H1 (cell line): ENCODE measurements around the gene TMEM198. TPM values are rescaled to one million over a fixed set of nuclear protein-coding genes. Genes with fewer than 3 reads are reported as not detected.

Experiments used
- CTCF ChIA-PET: fragments of 300-600 bp; sonication (Branson Sonifier 250); formaldehyde crosslinking; loops from one replicate; lab custom pipeline; 2021; ENCODE audit not compliant: partially characterized antibody; lab: Charles Lee
- POLR2A ChIA-PET: fragments of 300-600 bp; sonication (Branson Sonifier 250); formaldehyde crosslinking; loops from one replicate; lab custom pipeline; 2021; ENCODE audit warnings: inconsistent platforms; ENCODE audit not compliant: partially characterized antibody; lab: Charles Lee
- DNase-seq, 2 experiments: peaks; one replicate each; pipeline versions ENCODE4 v3.0.0 to v3.0.0-alpha.2; 2010 to 2022; ENCODE audit warnings: low spot score in 2 of 2, low read depth in 1 of 2, mixed read lengths in 1 of 2
- FAIRE-seq: peaks from 2 replicates; lab custom pipeline; 2011; peaks lifted over from hg19 to GRCh38; lab: Jason Lieb, UNC
- H2AFZ ChIP-seq: 2 replicates; pipeline ENCODE4 v1.8.1; 2012; ENCODE audit warnings: low read length, inconsistent platforms
- H2AK5ac ChIP-seq: 2 replicates; pipeline ENCODE4 v1.6.1; 2013; ENCODE audit warnings: low read depth, low read length
- H2BK120ac ChIP-seq: replicated peaks from 2 replicates; pipeline ENCODE3; 2013; ENCODE audit warnings: low read depth, low read length, inconsistent platforms
- H2BK12ac ChIP-seq: 2 replicates; pipeline ENCODE4 v1.6.1; 2013; ENCODE audit warnings: low read depth, low read length
- H2BK15ac ChIP-seq: 2 replicates; pipeline ENCODE4 v1.6.1; 2013; ENCODE audit warnings: low read length
- H2BK20ac ChIP-seq: 2 replicates; pipeline ENCODE4 v1.6.1; 2013; ENCODE audit warnings: low read length
- H2BK5ac ChIP-seq: 2 replicates; pipeline ENCODE4 v1.6.1; 2013; ENCODE audit warnings: low read depth, low read length
- H3K14ac ChIP-seq: 2 replicates; pipeline ENCODE4 v1.6.1; 2013; ENCODE audit warnings: inconsistent platforms; ENCODE audit not compliant: insufficient read length
- H3K18ac ChIP-seq: 2 replicates; pipeline ENCODE4 v1.6.1; 2013; ENCODE audit warnings: low read length; ENCODE audit errors: extremely low read depth
- H3K23ac ChIP-seq: 2 replicates; pipeline ENCODE4 v1.6.1; 2013; ENCODE audit warnings: inconsistent platforms; ENCODE audit not compliant: insufficient read length
- H3K23me2 ChIP-seq: 2 replicates; pipeline ENCODE4 v1.6.1; 2013; ENCODE audit warnings: low read depth, low read length
- H3K27ac ChIP-seq: 2 replicates; pipeline ENCODE4 v1.6.1; 2011; ENCODE audit warnings: low read depth, low read length, inconsistent platforms
- H3K27me3 ChIP-seq, 4 experiments: replicated peaks in 1 of 4; 1 replicate in 1 of 4; 2 replicates in 3 of 4; pipeline versions ENCODE4 v1.6.1 to v1.8.1; 2011 to 2013; ENCODE audit warnings: low read length in 3 of 4, mild to moderate bottlenecking in 3 of 4, inconsistent platforms in 2 of 4, mixed read lengths in 2 of 4, moderate library complexity in 1 of 4; ENCODE audit not compliant: control insufficient read depth in 3 of 4, insufficient read depth in 3 of 4; ENCODE audit errors: extremely low read depth in 1 of 4
- H3K36me3 ChIP-seq, 4 experiments: 2 replicates each; pipeline versions ENCODE4 v1.6.1 to v1.8.1; 2011 to 2013; ENCODE audit warnings: mild to moderate bottlenecking in 4 of 4, low read length in 3 of 4, moderate library complexity in 2 of 4, control low read depth in 1 of 4, inconsistent platforms in 1 of 4; ENCODE audit not compliant: insufficient read depth in 4 of 4, control insufficient read depth in 2 of 4
- H3K4ac ChIP-seq: replicated peaks from 2 replicates; pipeline ENCODE3; 2013; ENCODE audit warnings: low read length, low read depth, mixed read lengths, inconsistent platforms; ENCODE audit not compliant: insufficient read length
- H3K4me1 ChIP-seq, 4 experiments: replicated peaks in 1 of 4; 1 replicate in 1 of 4; 2 replicates in 3 of 4; pipeline versions ENCODE4 v1.6.1 to v1.8.1; 2011 to 2013; ENCODE audit warnings: low read length in 3 of 4, inconsistent platforms in 2 of 4, mixed read lengths in 1 of 4; ENCODE audit not compliant: insufficient read depth in 4 of 4, control insufficient read depth in 3 of 4
- H3K4me2 ChIP-seq, 2 experiments: 2 replicates each; pipeline versions ENCODE4 v1.6.1 to v1.8.1; 2011 to 2013; ENCODE audit warnings: low read depth in 2 of 2, low read length in 2 of 2, control low read depth in 1 of 2, inconsistent platforms in 1 of 2, mild to moderate bottlenecking in 1 of 2; ENCODE audit not compliant: insufficient read depth in 1 of 2
- H3K4me3 ChIP-seq, 4 experiments: fragments of 200-600, 300-600 bp in 1 of 4; sonication (generic), shearing (Covaris generic), sonication (Bioruptor Twin) in 1 of 4; 2 replicates each; pipeline versions ENCODE4 v1.5.1 to v1.8.1; 2011 to 2016; ENCODE audit warnings: low read length in 4 of 4, low read depth in 3 of 4, control low read depth in 2 of 4, inconsistent platforms in 2 of 4, mild to moderate bottlenecking in 2 of 4, mixed read lengths in 1 of 4, moderate library complexity in 1 of 4; ENCODE audit not compliant: insufficient read depth in 2 of 4; ENCODE audit errors: extremely low read depth in 1 of 4
- H3K56ac ChIP-seq: replicated peaks from 2 replicates; pipeline ENCODE3; 2013; ENCODE audit warnings: low read depth, mild to moderate bottlenecking, mixed read lengths, low read length, inconsistent platforms; ENCODE audit not compliant: insufficient read length
- H3K79me1 ChIP-seq: 2 replicates; pipeline ENCODE4 v1.6.1; 2013; ENCODE audit warnings: low read depth, low read length, control low read depth
- H3K79me2 ChIP-seq, 2 experiments: 2 replicates each; pipeline versions ENCODE4 v1.6.1 to v1.8.1; 2012 to 2013; ENCODE audit warnings: low read length in 2 of 2, mild to moderate bottlenecking in 2 of 2, inconsistent platforms in 1 of 2; ENCODE audit not compliant: insufficient read depth in 2 of 2, control insufficient read depth in 1 of 2
- H3K9ac ChIP-seq, 4 experiments: replicated peaks in 1 of 4; 1 replicate in 1 of 4; 2 replicates in 3 of 4; pipeline versions ENCODE4 v1.6.1 to v1.8.1; 2011 to 2013; ENCODE audit warnings: low read depth in 3 of 4, low read length in 3 of 4, control low read depth in 2 of 4, mild to moderate bottlenecking in 2 of 4, moderate library complexity in 2 of 4, inconsistent platforms in 1 of 4; ENCODE audit errors: extremely low read depth in 1 of 4
- H3K9me3 ChIP-seq, 2 experiments: 2 replicates each; pipeline versions ENCODE4 v1.6.1 to v1.8.1; 2012 to 2013; ENCODE audit warnings: mild to moderate bottlenecking in 2 of 2, moderate library complexity in 2 of 2, control low read depth in 1 of 2, inconsistent platforms in 1 of 2, low read depth in 1 of 2, low read length in 1 of 2, mixed read lengths in 1 of 2; ENCODE audit not compliant: insufficient read depth in 2 of 2
- H4K20me1 ChIP-seq, 2 experiments: replicated peaks in 1 of 2; 2 replicates each; pipeline versions ENCODE3 to v1.8.1; 2011 to 2013; ENCODE audit warnings: inconsistent platforms in 2 of 2, low read length in 2 of 2, mild to moderate bottlenecking in 1 of 2; ENCODE audit not compliant: insufficient read depth in 2 of 2, control insufficient read depth in 1 of 2
- H4K5ac ChIP-seq: 2 replicates; pipeline ENCODE4 v1.6.1; 2013; ENCODE audit warnings: low read length, low read depth, mixed read lengths, inconsistent platforms; ENCODE audit not compliant: insufficient read length
- H4K8ac ChIP-seq: 2 replicates; pipeline ENCODE4 v1.8.0; 2013; ENCODE audit warnings: mild to moderate bottlenecking, moderate library complexity, low read length, inconsistent platforms; ENCODE audit not compliant: insufficient read depth; ENCODE audit errors: extremely low read depth
- H4K91ac ChIP-seq: replicated peaks from 2 replicates; pipeline ENCODE3; 2013; ENCODE audit warnings: low read length, mixed read lengths, inconsistent platforms; ENCODE audit not compliant: insufficient read length
- BACH1 ChIP-seq: IDR thresholded peaks from 2 replicates; pipeline ENCODE4 v1.6.1; 2012; ENCODE audit warnings: low read length, improper control_type of control experiment
- CHD1 ChIP-seq: IDR thresholded peaks from 2 replicates; pipeline ENCODE4 v1.6.1; 2012; ENCODE audit warnings: low read depth, low read length, improper control_type of control experiment
- GABPA ChIP-seq: IDR thresholded peaks from 2 replicates; pipeline ENCODE4 v1.6.1; 2011; ENCODE audit warnings: mild to moderate bottlenecking, low read length, moderate library complexity, borderline replicate concordance; ENCODE audit not compliant: insufficient read depth
- HDAC2 ChIP-seq, 2 experiments: fragments of 300-600 bp in 1 of 2; sonication (generic) in 1 of 2; IDR thresholded peaks; 2 replicates each; pipeline ENCODE4 v1.6.1; 2011 to 2012; ENCODE audit warnings: low read depth in 2 of 2, low read length in 2 of 2, mild to moderate bottlenecking in 2 of 2, moderate library complexity in 2 of 2, borderline replicate concordance in 1 of 2, inconsistent platforms in 1 of 2
- MAFK ChIP-seq: IDR thresholded peaks from 2 replicates; pipeline ENCODE4 v1.6.1; 2012; ENCODE audit warnings: low read depth, mild to moderate bottlenecking, improper control_type of control experiment, low read length
- RAD21 ChIP-seq, 2 experiments: IDR thresholded peaks in 1 of 2; conservative IDR thresholded peaks in 1 of 2; 2 replicates each; pipeline ENCODE4 v1.6.1; 2011; ENCODE audit warnings: low read depth in 2 of 2, low read length in 2 of 2, improper control_type of control experiment in 1 of 2, inconsistent platforms in 1 of 2, mild to moderate bottlenecking in 1 of 2, moderate library complexity in 1 of 2
- SIRT6 ChIP-seq: IDR thresholded peaks from one replicate; pipeline ENCODE4 v1.7.1; 2012; ENCODE audit warnings: low read length, inconsistent platforms
- TCF12 ChIP-seq: IDR thresholded peaks from 2 replicates; pipeline ENCODE4 v1.6.1; 2011; ENCODE audit warnings: low read depth, mild to moderate bottlenecking, low read length
- YY1 ChIP-seq: IDR thresholded peaks from 2 replicates; pipeline ENCODE4 v1.6.1; 2011; ENCODE audit warnings: low read depth, mild to moderate bottlenecking, low read length
- ZNF274 ChIP-seq: IDR thresholded peaks from 2 replicates; pipeline ENCODE4 v1.7.0; 2012; ENCODE audit warnings: low read length, borderline replicate concordance; ENCODE audit errors: extremely low read depth
- WGBS, 2 experiments: shearing (Covaris generic) in 1 of 2; methylation state at CpG; one replicate each; pipeline versions ENCODE4 v1.1.6 to v1.1.7; 2013 to 2015; ENCODE audit warnings: low lambda C conversion rate in 2 of 2, mixed read lengths in 2 of 2, inconsistent platforms in 1 of 2, low coverage in 1 of 2, missing lambda C conversion rate in 1 of 2; ENCODE audit not compliant: insufficient replicate concordance in 2 of 2, insufficient coverage in 1 of 2, insufficient read length in 1 of 2; ENCODE audit errors: extremely low coverage in 1 of 2, missing lambda C conversion rate in 1 of 2; 5-methylcytosine and 5-hydroxymethylcytosine counted together
- polyA plus RNA-seq, 7 experiments: library from polyadenylated mRNA; depleted of rRNA in 3 of 7; stranded (reverse) in 5 of 7; unstranded in 2 of 7; fragments of >200 nt in 5 of 7; fragments of 200-250 nt in 2 of 7; gene quantifications; 1 replicate in 5 of 7; 2 replicates in 1 of 7; 4 replicates in 1 of 7; pipeline versions ENCODE4 v1.2.1 to v1.2.3, GENCODE V29; 2011 to 2013; ENCODE audit warnings: missing spikeins in 2 of 7, mixed read lengths in 2 of 7
- total RNA-seq: library from RNA; stranded (reverse); fragmentation: NEBNext Ultra II Directional; extraction: Animal tissue kit (Norgen Biotek cat#: 25700); gene quantifications from 2 replicates; pipeline ENCODE4 v1.2.1, GENCODE V29; 2021

Gene TMEM198
- total and polyA plus RNA-seq, 2 of the 8 experiments (the other 6 are each of a cell fraction or from before 2014, with no cell fraction given), result 10.2 to 10.4 TPM

DNA sequence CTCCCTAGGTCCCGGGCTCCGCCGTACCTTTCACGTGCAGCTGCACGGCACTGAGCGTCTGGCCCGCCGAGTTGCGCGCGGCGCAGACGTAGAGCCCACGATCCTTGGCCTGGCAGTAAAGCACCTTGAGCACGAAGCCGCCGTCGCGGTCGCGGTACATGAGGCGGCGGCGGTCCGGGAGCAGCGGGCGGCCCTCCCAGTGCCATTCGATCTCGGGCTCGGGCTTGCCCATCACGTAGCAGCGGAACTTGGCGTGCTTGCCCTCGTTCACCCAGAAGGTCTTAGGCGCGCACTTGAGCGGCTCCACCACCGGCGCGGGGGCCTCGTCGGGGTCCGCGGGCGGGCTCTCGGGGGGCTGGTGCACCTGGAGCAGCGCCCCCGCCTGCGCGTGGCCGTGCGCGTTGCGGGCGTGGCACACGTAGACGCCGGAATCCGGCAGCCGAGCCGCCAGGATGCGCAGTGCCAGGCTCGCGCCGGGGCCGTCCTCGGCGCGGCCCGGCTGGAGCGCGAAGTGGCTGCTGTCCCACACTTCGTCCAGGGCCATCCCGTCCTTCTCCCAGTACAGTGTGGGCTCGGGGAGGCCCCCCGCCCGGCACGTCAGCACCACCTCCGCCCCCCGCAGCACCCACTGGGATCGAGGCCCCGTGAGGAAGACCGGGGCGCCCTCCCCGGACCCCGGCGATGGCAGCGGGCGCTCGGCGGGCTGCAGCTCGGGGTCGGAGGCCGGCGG lies 26.5 kb downstream of the TMEM198 start:
- no peak overlapping the region for H4K5ac ChIP-seq
- H2AFZ ChIP-seq, result no peak overlapping the region
- no peak for TF ChIP-seq HDAC2 (IDR thresholded peaks at IDR 0.05; ENCODE audit: borderline replicate concordance in 1 of 2, low read depth in 2 of 2, low read length in 2 of 2)
- TF ChIP-seq MAFK, result no peak
- no peak for TF ChIP-seq BACH1
- no peak for TF ChIP-seq SIRT6
- peak; percentile 15; the same call in 1 of the 2 replicates for TF ChIP-seq GABPA
- no peak for TF ChIP-seq TCF12
- TF ChIP-seq YY1, result no peak
- TF ChIP-seq ZNF274, result no peak
- TF ChIP-seq RAD21 (IDR thresholded peaks at IDR 0.05 in 1 of 2, conservative IDR thresholded peaks at IDR 0.05 in 1 of 2; ENCODE audit: low read depth in 2 of 2, low read length in 2 of 2), result no peak
- no peak for TF ChIP-seq CHD1

More for the DNA sequence above, 26.5 kb downstream of the TMEM198 start:
- Histone ChIP-seq H3K27me3 (peaks cover 0 to 2% (median 0%) of the 10 kb centered on the region in 4 experiments; a peak in 1 of 7 replicates), H3K9ac (peak overlapping the region; percentile 12 to 86 (median 64); a peak in 5 of 7 replicates), H3K4me1 (peaks cover 0 to 39% (median 31%) of the 10 kb centered on the region in 4 experiments; a peak in 6 of 7 replicates), H2BK15ac (no peak overlapping the region), H3K4ac (peak overlapping the region; percentile 87), H2BK12ac (0 out of 2 replicates have a peak overlapping the region, but pooled peaks have one; percentile 68), H3K18ac (peak overlapping the region; percentile 48), H2BK20ac (no peak overlapping the region), H4K20me1 (no peaks in the 10 kb centered on the region), H3K23ac (no peak overlapping the region), H3K56ac (peak overlapping the region; percentile 93), H4K91ac (peak overlapping the region; percentile 76), H3K14ac (no peak overlapping the region), H3K79me2 (peaks cover 0 to 7% of the 10 kb centered on the region in 2 experiments; a peak in 2 of 4 replicates), H2BK120ac (no peak overlapping the region), H3K9me3 (peaks cover 0 to 8% of the 10 kb centered on the region in 2 experiments; a peak in 1 of 4 replicates), H3K27ac (peak overlapping the region; percentile 42; the same call in 1 of the 2 replicates), H3K4me3 (peak overlapping the region; percentile 45 to 74 (median 58)), H3K36me3 (peaks cover 0 to 29% (median 7%) of the 10 kb centered on the region in 4 experiments; a peak in 4 of 8 replicates), H3K79me1 (no peaks in the 10 kb centered on the region), H3K23me2 (peaks cover 8% of the 10 kb centered on the region; the same call in 1 of the 2 replicates), H3K4me2 (peak overlapping the region; percentile 67 to 79), H2AK5ac (peak overlapping the region; percentile 57; the same call in 1 of the 2 replicates), H4K8ac (peak overlapping the region; percentile 82; the same call in 1 of the 2 replicates), H2BK5ac (no peak overlapping the region)
- POLR2A ChIA-PET, result interaction anchor here (0.6 to 18.6 kb wide), 11 partner anchors 8 to 58 kb away, joined by 3 to 293 read pairs (median 6); partner anchors contain the start of genes CHPF, STK11IP and TMEM198
- FAIRE-seq (no peak), DNase-seq (no peak)
- CTCF ChIA-PET, result interaction anchor here (0.8 to 2.9 kb wide), 12 partner anchors 10 to 96 kb away, joined by 3 to 34 read pairs (median 4); partner anchors contain the start of genes SLC4A3 and STK11IP
- 16% methylated on average over 46 of the region's 95 CpGs; no CpG with 5 or more reads in 1 of the 2 experiments for WGBS, 2 experiments
